COLO668 (cell line): ENCODE data around the gene UNC119B.

Experiments used
- DNase-seq: peaks from one replicate; lab custom pipeline; 2025; ENCODE audit not compliant: unreplicated experiment; lab: John Stamatoyannopoulos, UW

Gene UNC119B

GRCh38 chr12:120687578-120688289, 22.5 kb upstream of the UNC119B start:
- peak; percentile 19 for DNase-seq

DNA sequence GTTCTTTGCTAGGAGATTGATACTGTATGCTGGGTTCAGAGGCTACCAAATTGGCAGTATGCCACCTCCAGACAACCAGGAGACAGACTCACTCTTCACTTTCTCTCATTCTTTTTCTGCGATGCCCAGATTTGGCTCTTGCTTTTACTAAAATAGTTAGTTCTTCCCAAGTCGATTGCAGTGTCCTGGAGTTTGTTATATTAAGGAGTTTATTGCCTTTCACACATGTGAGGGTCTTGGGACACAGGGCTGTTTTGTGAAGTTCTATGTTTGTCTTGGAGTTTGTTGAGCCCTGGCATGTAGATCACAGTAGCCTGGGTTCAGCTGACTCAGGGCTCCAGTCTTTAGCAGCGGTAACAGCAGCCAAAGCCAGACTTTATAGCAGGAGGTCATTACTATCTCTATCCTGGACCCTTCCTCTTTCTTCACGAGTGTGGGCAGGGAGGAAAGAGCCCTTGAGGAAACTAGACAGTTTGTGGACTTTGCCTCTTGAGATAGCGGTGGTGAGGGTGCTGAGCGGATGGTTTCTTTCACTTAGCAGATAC, 21.7 kb upstream of the UNC119B start:
- peak; percentile 14 for DNase-seq

DNA sequence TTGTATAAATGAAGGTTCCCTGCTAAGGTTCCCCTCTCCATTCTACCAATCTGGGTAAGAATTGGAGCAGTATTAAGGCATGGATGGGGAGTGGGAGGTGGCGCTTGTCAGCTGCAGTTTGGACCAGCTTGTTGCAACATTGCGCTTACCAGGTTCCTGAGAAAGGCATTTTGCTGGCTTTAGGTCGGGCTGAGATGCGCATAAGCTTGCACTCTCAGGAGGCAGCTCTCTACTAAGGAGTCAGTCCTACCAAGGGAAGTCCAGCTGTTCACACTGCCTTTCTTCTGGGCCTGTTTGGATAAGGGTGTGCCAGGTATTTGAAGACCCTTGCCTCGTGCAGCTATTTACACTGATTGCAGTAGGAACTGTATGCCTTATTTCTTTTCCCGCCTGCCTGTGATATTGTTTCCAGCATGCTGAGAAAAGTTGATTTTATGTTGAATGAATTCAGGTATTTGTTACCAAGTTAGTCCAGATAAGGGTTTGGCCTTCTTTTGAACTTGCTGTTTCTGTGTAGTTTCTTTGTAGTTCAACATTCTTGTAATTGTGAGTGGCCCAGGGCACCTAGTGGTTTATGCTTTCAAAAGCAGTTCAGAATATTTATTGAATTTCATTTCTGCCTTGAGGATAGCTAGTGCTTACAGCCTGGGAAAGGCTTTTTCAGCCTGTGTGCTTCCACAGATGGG, 20.7 kb upstream of the UNC119B start:
- no peak for DNase-seq

GRCh38 chr12:120690083-120690450, 20.2 kb upstream of the UNC119B start:
- no peak for DNase-seq

- DNase-seq: no peak
Observed at GRCh38 chr12:120690978-120691377, 19.3 kb upstream of the UNC119B start.

DNA sequence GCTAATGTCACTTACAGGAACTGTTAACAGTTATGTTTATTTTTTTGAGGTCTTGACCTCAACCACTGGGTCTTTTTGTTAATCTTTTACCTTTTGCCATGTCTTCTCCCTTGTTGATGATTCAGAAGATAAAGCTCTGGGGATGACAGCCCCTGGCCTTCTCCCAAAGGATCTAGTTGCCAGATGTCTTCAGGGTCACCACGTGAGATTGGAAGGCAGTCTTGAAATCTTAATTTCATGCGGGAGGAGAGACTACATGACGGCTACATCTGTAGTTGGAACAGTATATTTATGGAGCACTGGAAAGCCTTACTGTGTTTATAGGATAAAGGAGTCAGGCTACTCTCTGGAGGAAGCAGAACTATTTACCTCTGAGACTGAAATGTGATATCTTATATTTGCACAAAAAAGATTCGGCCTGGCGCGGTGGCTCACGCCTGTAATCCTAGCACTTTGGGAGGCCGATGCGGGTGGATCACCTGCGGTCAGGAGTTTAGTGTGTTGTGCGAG, 17.7 kb upstream of the UNC119B start:
- no peak for DNase-seq

- no peak for DNase-seq
Observed at GRCh38 chr12:120693848-120694247, 16.4 kb upstream of the UNC119B start.

DNA sequence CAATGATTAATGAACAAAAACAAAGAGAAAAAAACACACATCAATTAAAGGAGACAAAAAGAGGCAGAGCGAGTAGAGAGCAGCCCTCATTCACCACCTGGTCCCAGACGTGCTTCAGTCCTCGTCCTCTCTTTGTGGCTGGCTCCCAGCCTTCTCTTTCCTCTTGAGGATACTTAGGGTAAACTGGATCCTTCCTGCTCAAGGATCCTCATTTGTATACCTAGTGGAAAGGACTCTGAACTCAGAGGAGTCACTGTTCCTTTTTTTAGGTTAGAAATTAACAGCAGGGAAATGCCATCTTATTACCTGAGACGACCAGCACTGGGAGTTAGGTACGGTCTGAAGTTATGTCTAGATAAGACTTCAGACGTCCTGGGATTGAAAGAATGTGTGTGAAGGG, 13.6 kb upstream of the UNC119B start:
- no peak for DNase-seq

GRCh38 chr12:120697344-120697743, 12.9 kb upstream of the UNC119B start:
- no peak for DNase-seq

- no peak for DNase-seq
Observed at GRCh38 chr12:120698665-120699064, 11.6 kb upstream of the UNC119B start.

DNA sequence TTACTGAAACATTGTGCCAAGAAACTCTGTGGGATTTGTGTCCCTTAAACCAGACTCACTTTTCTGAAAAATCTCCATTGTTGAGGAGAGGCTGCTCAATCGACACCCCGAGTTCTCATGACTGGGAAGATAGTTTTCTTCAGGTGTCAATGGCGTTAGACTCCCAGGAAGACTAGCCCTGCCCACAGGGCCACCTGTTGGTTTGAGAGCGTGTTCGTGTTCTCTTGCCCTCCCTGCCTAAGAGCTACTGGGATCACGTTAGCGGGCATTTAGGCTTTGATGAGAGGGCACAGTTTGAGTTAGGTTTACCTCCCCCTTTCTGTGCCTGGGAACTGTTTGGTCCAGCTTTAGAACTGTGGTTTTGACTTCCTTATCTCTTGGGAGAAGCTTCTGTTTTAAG, 10.7 kb upstream of the UNC119B start:
- no peak for DNase-seq

DNA sequence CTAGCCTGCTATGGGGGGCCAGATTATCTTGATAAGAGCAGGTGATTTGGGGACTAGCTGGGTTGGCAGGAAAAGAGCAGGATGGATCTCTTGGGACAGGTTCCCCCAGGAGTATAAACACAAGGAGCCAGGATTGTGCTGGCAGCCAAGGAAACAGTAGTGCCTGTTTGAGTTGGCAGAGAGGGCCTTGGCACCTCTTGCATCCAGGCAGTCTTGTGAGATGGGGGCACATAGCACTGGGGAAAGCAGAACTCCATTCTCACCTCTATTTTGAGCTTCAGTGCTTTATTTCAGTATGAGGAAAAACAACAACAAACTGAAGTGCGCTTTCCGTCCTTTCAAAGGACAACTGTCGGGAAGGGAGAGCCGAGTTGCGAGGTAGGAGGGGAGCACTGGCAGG, 9.4 kb upstream of the UNC119B start:
- DNase-seq: no peak

DNA sequence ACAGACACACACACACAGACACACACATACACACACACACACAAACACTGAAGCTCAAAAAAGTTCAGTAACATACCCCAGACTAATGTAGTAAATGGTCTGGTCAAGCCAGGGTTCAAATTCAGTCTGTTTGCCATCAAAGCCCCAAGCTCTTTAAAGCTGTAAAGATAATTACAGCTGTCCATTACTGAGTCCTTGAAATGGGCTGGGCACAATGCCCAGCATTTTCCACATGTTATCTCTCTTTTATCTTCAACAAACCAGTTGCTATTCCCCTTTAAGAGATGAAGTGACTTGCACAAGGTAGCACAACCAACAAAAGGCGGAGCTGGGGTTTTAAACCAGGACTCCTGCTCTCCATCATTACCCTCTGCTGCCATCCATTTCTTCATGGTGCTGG, 7.6 kb upstream of the UNC119B start:
- no peak for DNase-seq

- no peak for DNase-seq
Observed at GRCh38 chr12:120703311-120703942, 6.8 kb upstream of the UNC119B start.

DNA sequence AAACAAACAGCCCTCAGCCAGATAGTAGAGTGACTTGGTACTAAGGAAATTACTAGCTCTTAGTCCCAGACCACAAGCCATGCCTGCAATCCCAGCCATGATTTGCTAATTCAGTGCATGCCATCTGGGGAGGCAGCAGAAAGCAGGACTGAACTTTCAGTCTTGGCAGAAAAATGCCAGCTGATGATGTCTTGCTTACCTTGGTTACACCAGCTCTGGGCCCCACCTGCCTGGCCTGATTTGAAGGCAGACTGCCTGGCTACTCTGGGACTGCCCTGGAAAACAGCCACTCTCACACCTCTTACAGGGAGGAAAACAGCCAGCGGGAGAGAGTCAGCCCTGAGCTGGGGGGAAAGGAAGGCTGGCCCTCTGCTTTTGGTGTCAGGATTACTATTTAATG, 4.6 kb upstream of the UNC119B start:
- no peak for DNase-seq

GRCh38 chr12:120706029-120706428, 4.2 kb upstream of the UNC119B start:
- DNase-seq: no peak

GRCh38 chr12:120708651-120709050, 1.6 kb upstream of the UNC119B start:
- DNase-seq: no peak

- peak; percentile 43 for DNase-seq
Observed at GRCh38 chr12:120710805-120711296, 593 bp downstream of the UNC119B start.

DNA sequence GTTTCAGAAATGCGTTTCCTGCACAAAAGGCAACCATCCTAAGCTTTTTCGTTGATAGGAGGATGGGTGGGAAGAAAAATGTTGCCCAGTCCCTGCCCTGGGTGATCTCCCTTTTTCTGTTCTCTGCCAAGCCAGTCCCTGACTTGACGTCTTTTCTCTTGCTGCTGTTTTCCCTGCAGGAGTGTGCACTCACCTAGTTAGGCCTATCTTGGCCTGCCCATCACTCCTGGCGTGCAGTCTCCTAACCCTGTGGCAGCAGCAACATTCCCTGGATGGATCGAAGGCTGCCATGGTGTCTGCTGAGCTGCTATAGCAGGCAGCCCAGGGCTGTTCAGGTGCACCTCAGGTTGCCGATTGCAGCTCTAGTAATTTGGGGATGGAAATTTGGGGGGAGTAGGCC, 1.2 kb downstream of the UNC119B start:
- DNase-seq: no peak

DNA sequence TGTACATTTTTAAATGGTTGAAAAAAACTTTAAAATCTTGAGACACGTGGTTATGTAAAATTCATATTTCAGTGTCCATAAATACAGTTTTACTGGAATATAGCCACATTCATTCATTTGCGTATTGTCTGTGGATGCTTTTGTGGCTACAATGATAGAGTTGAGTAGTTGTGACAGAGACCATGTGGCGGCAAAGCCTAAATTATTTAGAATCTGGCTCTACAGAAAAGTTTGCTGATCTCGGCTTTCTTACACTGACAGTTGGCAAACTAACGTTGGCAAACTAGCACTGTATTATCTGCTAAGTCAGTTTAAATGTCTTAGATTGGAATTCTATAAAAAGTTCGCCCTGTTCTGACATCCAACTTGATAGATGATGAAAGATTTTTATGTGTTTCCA, 2.4 kb downstream of the UNC119B start:
- no peak for DNase-seq

- peak; percentile 73 for DNase-seq
Observed at GRCh38 chr12:120713861-120714482, 3.7 kb downstream of the UNC119B start.
